GM18498 (cell line): ENCODE results near the gene SCN7A.
A peak's percentile ranks its signal among the peaks of the same experiment; 100 is the strongest.

Experiments
- ATAC-seq: cut with Tn5 transposase; IDR thresholded peaks from one replicate; pipeline ENCODE4 v1.9.1; 2021; ENCODE audit warnings: mild to moderate bottlenecking, moderate library complexity; ENCODE audit not compliant: unreplicated experiment

SCN7A gene

GRCh38 chr2:166405569-166405926 is 88.5 kb downstream of the SCN7A start:
- ATAC-seq, result no peak

- ATAC-seq, result no peak
Observed at GRCh38 chr2:166404831-166405568, 89.0 kb downstream of the SCN7A start.

- no peak for ATAC-seq
Observed at GRCh38 chr2:166394245-166394644, 99.8 kb downstream of the SCN7A start.

- no peak for ATAC-seq
Observed at GRCh38 chr2:166393008-166393407, 101.0 kb downstream of the SCN7A start.

- no peak for ATAC-seq
Observed at GRCh38 chr2:166388481-166389070, 105.5 kb downstream of the SCN7A start.

- ATAC-seq, result no peak
Observed at GRCh38 chr2:166385313-166385712, 108.7 kb downstream of the SCN7A start.

- no peak for ATAC-seq
Observed at GRCh38 chr2:166384774-166385173, 109.3 kb downstream of the SCN7A start.

GRCh38 chr2:166382448-166382847 is 111.6 kb downstream of the SCN7A start:
- ATAC-seq, result no peak

- ATAC-seq, result no peak
Observed at GRCh38 chr2:166380615-166381014, 113.4 kb downstream of the SCN7A start.

GRCh38 chr2:166376873-166377272 is 117.2 kb downstream of the SCN7A start:
- ATAC-seq, result no peak

- ATAC-seq, result peak; percentile 5
Observed at GRCh38 chr2:166376488-166376828, 117.6 kb downstream of the SCN7A start.

GRCh38 chr2:166375736-166376487 is 118.1 kb downstream of the SCN7A start, which contains the start of gene SCN9A:
Gene SCN9A (minus strand): TSS chr2:166375944. CDS start chr2:166311756, 64,188 bp downstream.
- ATAC-seq, result peak; percentile 79

GRCh38 chr2:166375195-166375735 is 118.8 kb downstream of the SCN7A start:
- ATAC-seq, result no peak

- no peak for ATAC-seq
Observed at GRCh38 chr2:166373951-166374350, 120.1 kb downstream of the SCN7A start.

GRCh38 chr2:166373539-166373938 is 120.5 kb downstream of the SCN7A start:
- ATAC-seq, result no peak

GRCh38 chr2:166373105-166373504 is 120.9 kb downstream of the SCN7A start:
- no peak for ATAC-seq

- ATAC-seq, result no peak
Observed at GRCh38 chr2:166372046-166372445, 122.0 kb downstream of the SCN7A start.

- ATAC-seq, result no peak
Observed at GRCh38 chr2:166365803-166366420, 128.1 kb downstream of the SCN7A start.

- ATAC-seq, result no peak
Observed at GRCh38 chr2:166365239-166365638, 128.8 kb downstream of the SCN7A start.

GRCh38 chr2:166364476-166365161 is 129.4 kb downstream of the SCN7A start:
- no peak for ATAC-seq
